ENCODE results near the gene ARID5B.

GRCh38 chr10:61986788-61987492, 85.4 kb downstream of the ARID5B start:
- TF ChIP-seq, protein P1, sequence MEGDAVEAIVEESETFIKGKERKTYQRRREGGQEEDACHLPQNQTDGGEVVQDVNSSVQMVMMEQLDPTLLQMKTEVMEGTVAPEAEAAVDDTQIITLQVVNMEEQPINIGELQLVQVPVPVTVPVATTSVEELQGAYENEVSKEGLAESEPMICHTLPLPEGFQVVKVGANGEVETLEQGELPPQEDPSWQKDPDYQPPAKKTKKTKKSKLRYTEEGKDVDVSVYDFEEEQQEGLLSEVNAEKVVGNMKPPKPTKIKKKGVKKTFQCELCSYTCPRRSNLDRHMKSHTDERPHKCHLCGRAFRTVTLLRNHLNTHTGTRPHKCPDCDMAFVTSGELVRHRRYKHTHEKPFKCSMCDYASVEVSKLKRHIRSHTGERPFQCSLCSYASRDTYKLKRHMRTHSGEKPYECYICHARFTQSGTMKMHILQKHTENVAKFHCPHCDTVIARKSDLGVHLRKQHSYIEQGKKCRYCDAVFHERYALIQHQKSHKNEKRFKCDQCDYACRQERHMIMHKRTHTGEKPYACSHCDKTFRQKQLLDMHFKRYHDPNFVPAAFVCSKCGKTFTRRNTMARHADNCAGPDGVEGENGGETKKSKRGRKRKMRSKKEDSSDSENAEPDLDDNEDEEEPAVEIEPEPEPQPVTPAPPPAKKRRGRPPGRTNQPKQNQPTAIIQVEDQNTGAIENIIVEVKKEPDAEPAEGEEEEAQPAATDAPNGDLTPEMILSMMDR (IDR thresholded peaks at IDR 0.05; ENCODE audit: borderline replicate concordance, extremely low read depth, low read length, poor library complexity, severe bottlenecking): no peak
- TF ChIP-seq EZH2 (IDR thresholded peaks at IDR 0.05; ENCODE audit: borderline replicate concordance, low read depth, low read length, severe bottlenecking): no peak
